Epithelial cell of esophagus (primary cell): ENCODE measurements around the gene SCFD2.

Experiments used
- DNase-seq: peaks from one replicate; pipeline ENCODE4 v3.0.0; 2010; ENCODE audit warnings: low read depth
- H3K4me3 ChIP-seq: 2 replicates; pipeline ENCODE4 v1.5.1; 2011; ENCODE audit warnings: mild to moderate bottlenecking, low read length, control low read depth
- TF ChIP-seq, protein P1 (sequence below): IDR thresholded peaks from 2 replicates; pipeline ENCODE4 v1.5.1; 2011; ENCODE audit warnings: low read depth, mild to moderate bottlenecking, low read length, control low read depth, inconsistent platforms; ENCODE audit not compliant: insufficient read depth; ENCODE audit errors: missing control alignments

Gene SCFD2

DNA sequence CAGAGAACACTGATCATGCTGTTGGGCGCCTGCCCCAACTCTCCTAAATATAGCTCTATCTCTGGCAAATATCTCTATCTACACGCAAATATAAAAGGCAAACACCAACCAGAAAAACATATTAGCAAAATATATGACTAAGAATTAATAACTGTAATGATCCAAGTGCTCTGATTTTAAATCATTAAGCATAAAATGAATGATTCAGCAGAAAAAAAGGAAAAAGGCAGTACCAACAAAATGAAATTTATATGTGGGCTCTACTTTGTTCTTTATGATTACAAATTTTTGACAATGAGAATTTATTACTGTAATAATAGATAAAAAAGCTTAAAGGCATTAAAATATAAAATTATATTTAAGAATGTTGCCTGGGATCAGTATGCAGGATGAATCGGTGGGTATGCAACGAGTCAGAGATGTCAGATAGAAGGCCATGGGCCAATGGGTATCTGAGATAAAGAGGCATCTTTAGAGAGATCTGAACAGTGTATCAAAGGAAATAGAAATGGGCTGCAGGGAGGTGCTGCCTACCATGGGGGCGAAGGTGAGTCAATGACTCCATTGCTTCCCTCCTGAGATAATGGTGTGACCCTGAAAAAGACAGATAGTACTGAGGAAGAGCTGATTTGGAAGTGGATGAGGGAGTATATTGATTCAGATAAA lies 234.8 kb downstream of the SCFD2 start:
- TF ChIP-seq, protein P1, sequence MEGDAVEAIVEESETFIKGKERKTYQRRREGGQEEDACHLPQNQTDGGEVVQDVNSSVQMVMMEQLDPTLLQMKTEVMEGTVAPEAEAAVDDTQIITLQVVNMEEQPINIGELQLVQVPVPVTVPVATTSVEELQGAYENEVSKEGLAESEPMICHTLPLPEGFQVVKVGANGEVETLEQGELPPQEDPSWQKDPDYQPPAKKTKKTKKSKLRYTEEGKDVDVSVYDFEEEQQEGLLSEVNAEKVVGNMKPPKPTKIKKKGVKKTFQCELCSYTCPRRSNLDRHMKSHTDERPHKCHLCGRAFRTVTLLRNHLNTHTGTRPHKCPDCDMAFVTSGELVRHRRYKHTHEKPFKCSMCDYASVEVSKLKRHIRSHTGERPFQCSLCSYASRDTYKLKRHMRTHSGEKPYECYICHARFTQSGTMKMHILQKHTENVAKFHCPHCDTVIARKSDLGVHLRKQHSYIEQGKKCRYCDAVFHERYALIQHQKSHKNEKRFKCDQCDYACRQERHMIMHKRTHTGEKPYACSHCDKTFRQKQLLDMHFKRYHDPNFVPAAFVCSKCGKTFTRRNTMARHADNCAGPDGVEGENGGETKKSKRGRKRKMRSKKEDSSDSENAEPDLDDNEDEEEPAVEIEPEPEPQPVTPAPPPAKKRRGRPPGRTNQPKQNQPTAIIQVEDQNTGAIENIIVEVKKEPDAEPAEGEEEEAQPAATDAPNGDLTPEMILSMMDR = no peak
- DNase-seq = no peak
- H3K4me3 ChIP-seq = no peak overlapping the region

DNA sequence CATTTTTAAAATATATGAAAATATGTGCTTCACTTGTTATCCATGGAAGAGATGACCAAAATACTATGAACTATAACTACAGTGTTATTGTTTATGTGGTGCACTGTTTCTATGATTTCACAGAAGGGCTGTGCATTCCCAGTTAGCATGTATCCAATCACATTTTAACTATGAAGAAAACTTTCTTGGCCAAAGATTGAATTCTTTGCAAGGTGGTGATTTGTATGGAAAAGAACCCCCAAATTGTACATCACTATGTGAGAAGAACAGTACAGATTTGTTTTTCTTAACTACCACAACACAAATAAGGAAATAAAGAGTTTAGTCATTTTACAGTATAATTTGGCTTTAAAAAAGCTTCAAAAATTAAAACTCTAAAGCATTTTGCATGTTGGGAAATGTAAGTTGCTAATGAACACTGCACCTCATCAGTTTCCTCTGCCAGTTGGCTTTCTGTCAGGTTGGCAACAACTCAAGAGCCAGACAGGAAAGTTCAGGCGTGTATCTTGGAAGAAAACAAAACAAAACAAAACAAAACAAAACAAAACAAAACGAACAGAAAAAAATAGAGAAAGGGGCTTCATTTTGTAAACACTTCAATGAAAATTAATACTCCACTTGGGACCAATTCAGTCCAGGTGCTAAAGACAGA lies 237.0 kb downstream of the SCFD2 start:
- DNase-seq = no peak
- H3K4me3 ChIP-seq = no peak overlapping the region

DNA sequence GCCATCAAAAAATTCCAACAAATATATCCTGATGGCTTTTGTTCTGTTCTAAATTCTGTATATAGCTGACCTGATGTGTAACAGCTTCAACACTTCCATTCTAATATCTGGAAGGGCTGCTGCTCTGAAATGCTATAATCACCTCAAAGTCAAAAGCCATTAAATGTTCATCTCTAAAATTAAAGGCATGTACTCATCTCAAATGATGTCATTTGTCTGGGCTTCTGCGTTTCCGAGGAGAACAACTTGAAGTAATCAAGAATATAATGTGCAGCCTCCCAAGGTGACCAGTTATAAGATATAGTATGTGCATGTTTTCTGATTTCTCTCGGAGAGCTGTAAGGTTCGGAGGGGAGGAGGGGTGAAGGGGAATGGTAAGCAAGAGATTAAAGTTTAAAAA lies 237.6 kb downstream of the SCFD2 start:
- no peak overlapping the region for H3K4me3 ChIP-seq
- no peak for DNase-seq
- TF ChIP-seq, protein P1 = no peak

More for the DNA sequence above, 237.0 kb downstream of the SCFD2 start:
- TF ChIP-seq, protein P1 = no peak

DNA sequence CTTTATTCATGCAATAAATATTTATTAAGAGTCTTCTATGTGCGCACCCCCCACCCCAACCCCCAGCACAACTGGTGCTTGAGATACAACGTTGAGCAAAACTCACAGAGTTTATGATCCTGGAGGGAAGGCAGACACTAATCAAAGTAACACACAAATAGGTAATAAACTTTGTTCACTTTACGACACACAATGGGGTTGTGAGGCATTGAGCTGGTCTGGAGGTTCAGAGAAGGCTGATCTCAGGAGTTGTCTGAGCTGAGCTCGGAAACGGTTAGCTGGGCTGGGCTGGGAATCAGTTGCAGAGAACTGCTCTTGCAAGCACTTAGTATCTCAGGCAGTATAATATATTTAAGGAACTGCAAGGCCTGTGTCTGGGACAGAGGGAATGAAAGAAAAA lies 238.5 kb downstream of the SCFD2 start:
- no peak overlapping the region for H3K4me3 ChIP-seq
- DNase-seq = no peak
- TF ChIP-seq, protein P1 = no peak

DNA sequence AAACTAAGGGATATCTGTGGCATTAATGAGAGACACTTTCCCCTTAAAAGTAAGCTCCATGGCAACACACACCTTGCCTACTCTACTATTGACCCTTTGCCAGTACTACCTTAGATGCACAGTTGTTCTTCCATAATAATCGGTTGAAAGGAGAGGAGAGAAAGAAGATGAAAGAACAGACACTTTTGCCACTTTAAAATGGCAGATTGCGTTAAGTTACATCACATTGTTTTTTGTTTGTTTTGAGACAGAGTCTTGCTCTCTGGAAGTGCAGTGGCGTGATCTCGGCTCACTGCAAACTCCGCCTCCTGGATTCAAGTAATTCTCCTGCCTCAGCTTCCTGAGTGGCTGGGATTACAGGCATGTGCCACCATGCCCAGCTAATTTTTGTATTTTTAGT lies 239.8 kb downstream of the SCFD2 start:
- TF ChIP-seq, protein P1 = no peak
- DNase-seq = no peak
- H3K4me3 ChIP-seq = no peak overlapping the region

DNA sequence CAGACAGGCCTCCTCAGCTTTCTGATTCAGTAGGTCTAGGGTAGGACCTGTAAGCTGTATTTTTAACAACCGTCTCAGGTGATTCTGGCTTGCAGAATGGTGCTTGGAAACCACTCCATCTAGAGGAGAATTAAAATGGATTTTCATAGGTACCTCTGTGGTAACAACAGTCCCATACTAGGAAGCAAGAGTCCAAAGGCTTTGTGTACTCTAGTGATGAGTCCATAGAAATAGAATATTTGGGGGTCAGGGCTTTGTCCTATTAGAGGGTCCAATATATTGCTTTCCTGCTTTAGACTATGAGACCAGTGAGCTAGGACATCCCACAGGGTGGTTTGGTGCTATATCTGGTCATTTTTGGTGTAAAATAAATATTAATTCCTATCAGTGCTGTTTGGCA lies 242.0 kb downstream of the SCFD2 start:
- DNase-seq = no peak
- no peak overlapping the region for H3K4me3 ChIP-seq
- TF ChIP-seq, protein P1 = no peak

DNA sequence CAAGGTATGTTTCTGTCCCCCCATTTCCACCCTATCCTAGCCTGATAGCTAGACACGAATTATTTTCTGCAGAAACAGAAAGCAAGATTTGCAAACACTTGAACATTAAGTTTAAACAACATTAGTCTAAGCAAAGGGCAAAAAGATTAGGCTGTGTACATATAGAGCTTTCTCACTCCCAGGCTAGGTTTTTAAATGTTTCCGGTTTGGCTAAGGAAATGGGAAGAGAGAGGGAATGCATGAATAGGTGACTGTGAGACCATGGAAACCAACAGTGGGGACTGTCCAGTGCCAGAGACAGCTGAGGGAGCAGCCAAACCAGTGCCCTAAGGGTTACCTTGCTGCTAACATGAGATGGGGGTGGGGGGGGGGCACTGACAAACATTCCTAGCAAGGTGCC lies 242.7 kb downstream of the SCFD2 start:
- no peak overlapping the region for H3K4me3 ChIP-seq
- TF ChIP-seq, protein P1 = no peak
- DNase-seq = no peak
